Measurements from ENCODE around the gene HOXC13.

Gene HOXC13

GRCh38 chr12:53995378-53996239, 57.0 kb downstream of the HOXC13 start:
- DNase-seq, result no peak

All from T1000 (cell line).